Colonic mucosa (tissue), 4 donors: Measurements from ENCODE around the gene PCDHB7. TPM values are rescaled to one million over a fixed set of nuclear protein-coding genes. Genes with fewer than 3 reads are reported as not detected.
"Not testable (repeated sequence)": the region's sequence is repeated elsewhere in the genome, so short reads cannot be mapped to it uniquely, and the experiment has no call there.

Experiments used
- DNase-seq: peaks from one replicate; pipeline ENCODE4 v3.0.0-alpha.2; 2020
- H3K27ac ChIP-seq: fragments of 200-600 bp; one replicate; pipeline ENCODE4 v1.8.0; 2021
- H3K27me3 ChIP-seq: fragments of 200-600 bp; one replicate; pipeline ENCODE4 v1.8.0; 2021
- H3K36me3 ChIP-seq: fragments of 200-600 bp; one replicate; pipeline ENCODE4 v1.8.0; 2021
- H3K4me1 ChIP-seq: fragments of 200-600 bp; one replicate; pipeline ENCODE4 v1.8.0; 2021; ENCODE audit warnings: mild to moderate bottlenecking
- H3K4me3 ChIP-seq: fragments of 200-600 bp; one replicate; pipeline ENCODE4 v1.8.0; 2021
- H3K9ac ChIP-seq, 2 donors: one replicate each; pipeline ENCODE4 v1.7.0; 2013; ENCODE audit warnings: control low read depth in 2 of 2, low read depth in 2 of 2, low read length in 2 of 2
- H3K9me3 ChIP-seq: fragments of 200-600 bp; one replicate; pipeline ENCODE4 v1.8.0; 2021
- intact Hi-C: fragments of 100-400 bp; cut with DNase I; formaldehyde crosslinking; loops from one replicate; pipeline ENCODE4 v1.14.1; 2022
- total RNA-seq, 2 donors: library from RNA; stranded (reverse); fragmentation: NEBNext Ultra II Directional in 1 of 2; extraction: Animal tissue kit (Norgen Biotek cat#: 25700) in 1 of 2; gene quantifications; one replicate each; pipeline ENCODE4 v1.2.1, GENCODE V29; 2021
- TF ChIP-seq, protein P1 (sequence below): fragments of 200-600 bp; IDR thresholded peaks from one replicate; pipeline ENCODE4 v1.8.0; 2022; ENCODE audit warnings: antibody characterized with exemption, mild to moderate bottlenecking
- donor health status: healthy.
- donor health status: DM: no; HTN: no; CAD: no.
- donor health status: DM: no; HTN: no; CAD: no.

PCDHB7 gene
- total RNA-seq, 2 donors from 2014 or later = 0.15 to 0.40 TPM

GRCh38 chr5:141199359-141200235 lies 27.2 kb downstream of the PCDHB7 start, which contains the start of gene PCDHB11:
Gene PCDHB11 (plus strand): TSS chr5:141199627. CDS start chr5:141199775, 148 bp downstream.
- no peak within 1 kb of the TSS for H3K4me3 ChIP-seq
- DNase-seq = no peak
- H3K4me1 ChIP-seq = no peaks in the 10 kb centered on the region
- H3K9ac ChIP-seq = no peak within 1 kb of the TSS
- H3K27me3 ChIP-seq = no peaks in the 10 kb centered on the region
- no peak within 1 kb of the TSS for H3K27ac ChIP-seq
- no peaks in the 10 kb centered on the region for H3K36me3 ChIP-seq
- H3K9me3 ChIP-seq = peaks cover 5% of the 10 kb centered on the region
- intact Hi-C loops = no loop called here
- TF ChIP-seq, protein P1, sequence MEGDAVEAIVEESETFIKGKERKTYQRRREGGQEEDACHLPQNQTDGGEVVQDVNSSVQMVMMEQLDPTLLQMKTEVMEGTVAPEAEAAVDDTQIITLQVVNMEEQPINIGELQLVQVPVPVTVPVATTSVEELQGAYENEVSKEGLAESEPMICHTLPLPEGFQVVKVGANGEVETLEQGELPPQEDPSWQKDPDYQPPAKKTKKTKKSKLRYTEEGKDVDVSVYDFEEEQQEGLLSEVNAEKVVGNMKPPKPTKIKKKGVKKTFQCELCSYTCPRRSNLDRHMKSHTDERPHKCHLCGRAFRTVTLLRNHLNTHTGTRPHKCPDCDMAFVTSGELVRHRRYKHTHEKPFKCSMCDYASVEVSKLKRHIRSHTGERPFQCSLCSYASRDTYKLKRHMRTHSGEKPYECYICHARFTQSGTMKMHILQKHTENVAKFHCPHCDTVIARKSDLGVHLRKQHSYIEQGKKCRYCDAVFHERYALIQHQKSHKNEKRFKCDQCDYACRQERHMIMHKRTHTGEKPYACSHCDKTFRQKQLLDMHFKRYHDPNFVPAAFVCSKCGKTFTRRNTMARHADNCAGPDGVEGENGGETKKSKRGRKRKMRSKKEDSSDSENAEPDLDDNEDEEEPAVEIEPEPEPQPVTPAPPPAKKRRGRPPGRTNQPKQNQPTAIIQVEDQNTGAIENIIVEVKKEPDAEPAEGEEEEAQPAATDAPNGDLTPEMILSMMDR = no peak

GRCh38 chr5:141201126-141201525 lies 28.7 kb downstream of the PCDHB7 start:
- H3K9me3 ChIP-seq, H3K9ac ChIP-seq, H3K27me3 ChIP-seq, H3K4me1 ChIP-seq, H3K4me3 ChIP-seq, DNase-seq, H3K36me3 ChIP-seq, H3K27ac ChIP-seq, intact Hi-C loops: not testable (repeated sequence)

GRCh38 chr5:141201646-141202045 lies 29.2 kb downstream of the PCDHB7 start:
- H3K9me3 ChIP-seq, H3K9ac ChIP-seq, H3K4me1 ChIP-seq, DNase-seq, intact Hi-C loops, H3K36me3 ChIP-seq, H3K27ac ChIP-seq, H3K27me3 ChIP-seq, H3K4me3 ChIP-seq: not testable (repeated sequence)

GRCh38 chr5:141208478-141208877 lies 36.0 kb downstream of the PCDHB7 start, which contains the start of gene PCDHB12:
Gene PCDHB12 (plus strand): TSS chr5:141208719. CDS start chr5:141208908, 189 bp downstream.
- Histone ChIP-seq H3K4me3 (no peak within 1 kb of the TSS), H3K9me3 (no peaks in the 10 kb centered on the region), H3K36me3 (no peaks in the 10 kb centered on the region), H3K27ac (no peak within 1 kb of the TSS), H3K9ac (no peak within 1 kb of the TSS), H3K4me1 (no peaks in the 10 kb centered on the region), H3K27me3 (no peaks in the 10 kb centered on the region)
- TF ChIP-seq, protein P1 = no peak
- DNase-seq = no peak
- intact Hi-C loops = no loop called here

DNA sequence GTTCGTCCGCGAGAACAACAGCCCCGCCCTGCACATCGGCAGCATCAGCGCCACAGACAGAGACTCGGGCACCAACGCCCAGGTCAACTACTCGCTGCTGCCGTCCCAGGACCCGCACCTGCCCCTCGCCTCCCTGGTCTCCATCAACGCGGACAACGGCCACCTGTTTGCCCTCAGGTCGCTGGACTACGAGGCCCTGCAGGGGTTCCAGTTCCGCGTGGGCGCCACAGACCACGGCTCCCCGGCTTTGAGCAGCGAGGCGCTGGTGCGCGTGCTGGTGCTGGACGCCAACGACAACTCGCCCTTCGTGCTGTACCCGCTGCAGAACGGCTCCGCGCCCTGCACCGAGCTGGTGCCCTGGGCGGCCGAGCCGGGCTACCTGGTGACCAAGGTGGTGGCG lies 37.8 kb downstream of the PCDHB7 start:
- H3K9ac ChIP-seq, intact Hi-C loops, H3K4me3 ChIP-seq, H3K36me3 ChIP-seq, H3K4me1 ChIP-seq, H3K9me3 ChIP-seq, H3K27me3 ChIP-seq, DNase-seq, H3K27ac ChIP-seq: not testable (repeated sequence)

DNA sequence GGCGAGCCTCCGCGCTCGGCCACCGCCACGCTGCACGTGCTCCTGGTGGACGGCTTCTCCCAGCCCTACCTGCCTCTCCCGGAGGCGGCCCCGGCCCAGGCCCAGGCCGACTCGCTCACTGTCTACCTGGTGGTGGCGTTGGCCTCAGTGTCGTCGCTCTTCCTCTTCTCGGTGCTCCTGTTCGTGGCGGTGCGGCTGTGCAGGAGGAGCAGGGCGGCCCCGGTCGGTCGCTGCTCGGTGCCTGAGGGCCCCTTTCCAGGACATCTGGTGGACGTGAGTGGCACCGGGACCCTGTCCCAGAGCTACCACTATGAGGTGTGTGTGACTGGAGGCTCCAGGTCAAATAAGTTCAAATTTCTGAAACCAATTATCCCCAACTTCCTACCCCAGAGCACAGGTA lies 38.4 kb downstream of the PCDHB7 start:
- H3K27ac ChIP-seq, H3K27me3 ChIP-seq, H3K36me3 ChIP-seq, H3K4me3 ChIP-seq, DNase-seq, H3K9ac ChIP-seq, H3K9me3 ChIP-seq, H3K4me1 ChIP-seq, intact Hi-C loops: not testable (repeated sequence)

GRCh38 chr5:141213656-141214339 lies 41.4 kb downstream of the PCDHB7 start, which contains the start of gene PCDHB13:
Gene PCDHB13 (plus strand): TSS chr5:141213919. CDS start chr5:141214124, 205 bp downstream.
- H3K27ac ChIP-seq, H3K9ac ChIP-seq, H3K27me3 ChIP-seq, intact Hi-C loops, H3K36me3 ChIP-seq, H3K4me1 ChIP-seq, H3K9me3 ChIP-seq, H3K4me3 ChIP-seq: not testable (repeated sequence)
- peak; percentile 32 for DNase-seq

GRCh38 chr5:141214583-141214982 lies 42.1 kb downstream of the PCDHB7 start:
- not testable (repeated sequence) for H3K27me3 ChIP-seq, H3K9me3 ChIP-seq

DNA sequence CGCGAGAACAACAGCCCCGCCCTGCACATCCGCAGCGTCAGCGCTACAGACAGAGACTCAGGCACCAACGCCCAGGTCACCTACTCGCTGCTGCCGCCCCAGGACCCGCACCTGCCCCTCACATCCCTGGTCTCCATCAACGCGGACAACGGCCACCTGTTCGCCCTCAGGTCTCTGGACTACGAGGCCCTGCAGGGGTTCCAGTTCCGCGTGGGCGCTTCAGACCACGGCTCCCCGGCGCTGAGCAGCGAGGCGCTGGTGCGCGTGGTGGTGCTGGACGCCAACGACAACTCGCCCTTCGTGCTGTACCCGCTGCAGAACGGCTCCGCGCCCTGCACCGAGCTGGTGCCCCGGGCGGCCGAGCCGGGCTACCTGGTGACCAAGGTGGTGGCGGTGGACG lies 43.1 kb downstream of the PCDHB7 start:
- DNase-seq, H3K9me3 ChIP-seq, intact Hi-C loops, H3K27me3 ChIP-seq, H3K4me1 ChIP-seq, H3K36me3 ChIP-seq, H3K9ac ChIP-seq, H3K4me3 ChIP-seq, H3K27ac ChIP-seq: not testable (repeated sequence)

More at GRCh38 chr5:141214583-141214982, 42.1 kb downstream of the PCDHB7 start:
- H3K4me1 ChIP-seq, intact Hi-C loops, H3K4me3 ChIP-seq, H3K36me3 ChIP-seq, H3K27ac ChIP-seq, H3K9ac ChIP-seq, DNase-seq: not testable (repeated sequence)

- DNase-seq, H3K9me3 ChIP-seq, intact Hi-C loops: not testable (repeated sequence)
Measured at GRCh38 chr5:141216035-141216434, 43.6 kb downstream of the PCDHB7 start.

More at GRCh38 chr5:141216035-141216434, 43.6 kb downstream of the PCDHB7 start:
- not testable (repeated sequence) for H3K36me3 ChIP-seq, H3K4me1 ChIP-seq, H3K27me3 ChIP-seq, H3K4me3 ChIP-seq, H3K9ac ChIP-seq, H3K27ac ChIP-seq
